ENCODE measurements around the gene SYNM. TPM values are rescaled to one million over a fixed set of nuclear protein-coding genes. Genes with fewer than 3 reads are reported as not detected.
"Not testable (repeated sequence)": the region's sequence is repeated elsewhere in the genome, so short reads cannot be mapped to it uniquely, and the experiment has no call there.

The SYNM gene
- total RNA-seq, 1 experiment from 2014 or later, result 23.7 TPM

- Histone ChIP-seq H3K27me3 (no peaks in the 10 kb centered on the region), H3K4me1 (peaks cover 8% of the 10 kb centered on the region; the same call in 1 of the 2 replicates), H3K9me3 (replicated peaks) (no peaks in the 10 kb centered on the region), H3K4me3 (no peak overlapping the region), H3K27ac (no peak overlapping the region), H3K36me3 (no peaks in the 10 kb centered on the region; the same call in 1 of the 2 replicates)
- no peak for DNase-seq
These were observed 4.7 kb downstream of the SYNM start for GRCh38 chr15:99109555-99110021.

GRCh38 chr15:99110093-99110492, 5.2 kb downstream of the SYNM start:
- DNase-seq, result no peak

DNA sequence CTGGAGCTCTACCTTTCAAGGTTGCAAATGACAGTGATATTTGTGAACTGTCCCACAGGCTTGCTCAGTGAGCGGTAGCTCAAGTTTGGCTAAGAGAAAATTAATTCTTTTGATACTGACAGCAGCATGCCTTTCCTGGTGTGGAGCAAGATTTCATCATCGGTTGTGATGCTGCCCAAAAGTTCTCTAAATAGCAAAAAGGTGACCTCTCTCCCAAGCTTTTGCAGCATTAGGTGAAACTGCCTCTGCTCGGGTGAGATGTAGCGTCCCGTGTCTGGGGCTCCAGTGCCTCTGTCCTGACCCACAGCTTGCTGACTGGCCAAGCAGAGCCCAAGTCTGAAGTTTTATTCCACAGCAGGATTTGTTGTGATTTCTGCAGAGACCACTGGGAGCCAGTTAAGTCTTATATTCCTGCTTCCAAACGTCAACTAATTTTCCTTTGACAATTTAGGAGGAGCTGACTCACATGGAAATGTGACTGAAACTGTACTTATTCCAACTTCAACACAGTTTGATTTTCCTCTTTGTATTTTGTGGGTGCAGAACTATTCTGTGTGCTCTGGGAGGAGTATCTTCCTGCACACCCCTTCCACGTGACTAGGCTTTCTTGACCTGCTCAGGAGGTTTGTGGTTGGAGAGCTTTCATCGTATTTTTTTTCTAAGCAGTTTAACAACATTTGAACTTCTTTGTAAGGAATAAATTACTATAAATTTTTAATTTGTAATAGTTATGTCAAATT, 5.9 kb downstream of the SYNM start:
- Histone ChIP-seq H3K27ac (no peak overlapping the region), H3K9me3 (replicated peaks) (no peaks in the 10 kb centered on the region), H3K4me1 (peaks cover 8% of the 10 kb centered on the region; the same call in 1 of the 2 replicates), H3K4me3 (no peak overlapping the region), H3K27me3 (no peaks in the 10 kb centered on the region), H3K36me3 (peaks cover 8% of the 10 kb centered on the region; the same call in 1 of the 2 replicates)
- DNase-seq, result no peak

More at GRCh38 chr15:99110093-99110492, 5.2 kb downstream of the SYNM start:
- H3K4me3 ChIP-seq, result no peak overlapping the region
- H3K9me3 ChIP-seq (replicated peaks), result no peaks in the 10 kb centered on the region
- peaks cover 8% of the 10 kb centered on the region; the same call in 1 of the 2 replicates for H3K4me1 ChIP-seq
- H3K27me3 ChIP-seq, result no peaks in the 10 kb centered on the region
- H3K27ac ChIP-seq, result no peak overlapping the region
- H3K36me3 ChIP-seq, result peaks cover 3% of the 10 kb centered on the region; the same call in 1 of the 2 replicates

- peaks cover 15% of the 10 kb centered on the region; the same call in 1 of the 2 replicates for H3K36me3 ChIP-seq
- H3K27ac ChIP-seq, DNase-seq: not testable (repeated sequence)
These were observed 6.8 kb downstream of the SYNM start for GRCh38 chr15:99111641-99112040.

GRCh38 chr15:99113547-99114271, 8.8 kb downstream of the SYNM start:
- no peaks in the 10 kb centered on the region for H3K4me1 ChIP-seq
- H3K9me3 ChIP-seq (replicated peaks), result no peaks in the 10 kb centered on the region
- H3K27me3 ChIP-seq, result no peaks in the 10 kb centered on the region
- no peak overlapping the region for H3K27ac ChIP-seq
- H3K4me3 ChIP-seq, result no peak overlapping the region
- DNase-seq, result no peak
- peaks cover 20% of the 10 kb centered on the region; the same call in 1 of the 2 replicates for H3K36me3 ChIP-seq

More at GRCh38 chr15:99111641-99112040, 6.8 kb downstream of the SYNM start:
- not testable (repeated sequence) for H3K4me3 ChIP-seq; H3K4me1 ChIP-seq; H3K9me3 ChIP-seq (replicated peaks); H3K27me3 ChIP-seq

DNA sequence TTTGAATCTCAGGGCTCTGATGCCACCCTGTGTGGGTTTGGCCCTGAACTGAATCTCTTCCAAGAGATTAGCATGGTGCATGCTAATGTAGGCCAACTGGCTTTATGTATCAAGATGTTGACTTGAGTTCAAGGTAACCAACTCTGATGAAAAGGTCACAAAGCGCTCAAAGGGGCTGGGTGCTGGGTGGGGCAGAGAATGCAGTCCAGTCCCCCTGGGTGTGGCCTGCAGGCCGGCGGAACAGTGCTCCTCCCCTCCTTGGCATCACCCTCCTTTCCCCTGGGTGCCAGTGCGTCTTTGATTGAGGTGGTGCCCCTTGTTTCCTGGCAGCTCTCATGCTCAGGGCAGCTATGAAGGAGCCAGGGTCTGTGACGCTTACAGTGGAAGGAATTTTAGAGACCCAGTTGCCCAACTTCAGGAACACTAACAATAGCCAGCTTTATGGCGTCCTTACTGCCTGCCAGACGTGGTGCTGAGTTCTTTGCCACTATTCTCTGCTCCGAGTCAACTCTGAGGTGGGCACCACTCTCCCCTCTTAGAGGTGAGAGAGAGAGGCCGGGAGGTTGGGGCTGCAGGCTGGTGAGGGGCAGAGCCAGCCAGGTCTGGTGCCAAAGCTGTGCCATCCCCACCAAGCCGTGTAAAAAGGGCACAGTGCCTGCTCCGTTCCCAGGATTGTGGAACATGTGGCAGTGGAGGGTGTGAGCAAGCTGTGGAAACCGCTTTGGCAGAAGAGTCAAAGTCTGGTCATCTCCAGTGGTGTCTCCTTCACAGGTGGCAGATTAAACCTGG, 9.8 kb downstream of the SYNM start:
- no peaks in the 10 kb centered on the region for H3K9me3 ChIP-seq (replicated peaks)
- DNase-seq, result no peak
- H3K36me3 ChIP-seq, result peaks cover 24% of the 10 kb centered on the region; the same call in 1 of the 2 replicates
- no peak overlapping the region for H3K4me3 ChIP-seq
- no peak overlapping the region for H3K27ac ChIP-seq
- no peaks in the 10 kb centered on the region for H3K4me1 ChIP-seq
- H3K27me3 ChIP-seq, result no peaks in the 10 kb centered on the region

DNA sequence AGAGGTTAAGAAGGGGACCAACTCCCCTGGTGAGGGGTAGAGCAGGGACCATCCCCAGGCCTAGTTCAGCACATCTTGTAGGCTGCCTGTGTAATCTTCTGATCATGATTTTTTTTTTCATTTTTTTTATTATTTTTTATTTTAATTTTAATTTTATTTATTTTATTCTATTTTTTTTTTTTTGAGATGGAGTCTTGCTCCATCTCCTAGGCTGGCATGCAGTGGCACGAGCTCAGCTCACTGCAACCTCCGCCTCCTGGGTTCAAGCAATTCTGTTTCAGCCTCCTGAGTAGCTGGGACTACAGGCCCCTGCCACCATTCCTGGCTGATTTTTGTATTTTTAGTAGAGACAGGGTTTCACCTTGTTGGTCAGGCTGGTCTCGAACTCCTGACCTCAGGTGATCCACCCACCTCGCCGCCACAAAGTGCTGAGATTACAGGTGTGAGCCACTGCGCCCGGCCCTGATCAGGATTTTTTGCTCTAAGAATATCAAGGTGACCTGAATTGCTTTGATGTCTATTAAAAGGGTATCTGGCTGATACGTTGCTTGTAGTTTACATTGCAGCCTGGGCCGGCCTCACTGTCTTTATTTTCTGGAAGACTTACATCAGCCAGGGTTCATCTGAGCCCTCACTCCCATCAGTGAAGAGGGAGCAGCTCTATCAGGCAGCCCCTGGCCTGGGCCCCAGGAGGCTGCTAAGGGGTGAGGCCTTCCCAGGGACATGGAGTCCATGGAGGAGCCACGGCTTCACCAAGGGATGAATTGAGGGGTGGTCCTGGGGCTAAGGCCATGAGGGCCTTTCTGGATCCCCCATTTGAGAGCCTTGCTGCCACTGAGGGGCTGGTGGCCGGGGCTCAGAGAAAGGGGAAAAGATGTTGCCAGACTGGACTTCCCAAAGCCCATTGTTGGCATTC, 10.7 kb downstream of the SYNM start:
- H3K27me3 ChIP-seq, result no peaks in the 10 kb centered on the region
- no peak for DNase-seq
- H3K27ac ChIP-seq, result no peak overlapping the region
- no peaks in the 10 kb centered on the region for H3K4me1 ChIP-seq
- H3K4me3 ChIP-seq, result no peak overlapping the region
- H3K36me3 ChIP-seq, result peaks cover 24% of the 10 kb centered on the region; the same call in 1 of the 2 replicates
- no peaks in the 10 kb centered on the region for H3K9me3 ChIP-seq (replicated peaks)

- Histone ChIP-seq H3K4me3 (no peak overlapping the region), H3K4me1 (no peaks in the 10 kb centered on the region), H3K9me3 (replicated peaks) (no peaks in the 10 kb centered on the region), H3K36me3 (peaks cover 24% of the 10 kb centered on the region; the same call in 1 of the 2 replicates), H3K27ac (no peak overlapping the region), H3K27me3 (no peaks in the 10 kb centered on the region)
- no peak for DNase-seq
These were observed 12.2 kb downstream of the SYNM start for GRCh38 chr15:99117111-99117510.

DNA sequence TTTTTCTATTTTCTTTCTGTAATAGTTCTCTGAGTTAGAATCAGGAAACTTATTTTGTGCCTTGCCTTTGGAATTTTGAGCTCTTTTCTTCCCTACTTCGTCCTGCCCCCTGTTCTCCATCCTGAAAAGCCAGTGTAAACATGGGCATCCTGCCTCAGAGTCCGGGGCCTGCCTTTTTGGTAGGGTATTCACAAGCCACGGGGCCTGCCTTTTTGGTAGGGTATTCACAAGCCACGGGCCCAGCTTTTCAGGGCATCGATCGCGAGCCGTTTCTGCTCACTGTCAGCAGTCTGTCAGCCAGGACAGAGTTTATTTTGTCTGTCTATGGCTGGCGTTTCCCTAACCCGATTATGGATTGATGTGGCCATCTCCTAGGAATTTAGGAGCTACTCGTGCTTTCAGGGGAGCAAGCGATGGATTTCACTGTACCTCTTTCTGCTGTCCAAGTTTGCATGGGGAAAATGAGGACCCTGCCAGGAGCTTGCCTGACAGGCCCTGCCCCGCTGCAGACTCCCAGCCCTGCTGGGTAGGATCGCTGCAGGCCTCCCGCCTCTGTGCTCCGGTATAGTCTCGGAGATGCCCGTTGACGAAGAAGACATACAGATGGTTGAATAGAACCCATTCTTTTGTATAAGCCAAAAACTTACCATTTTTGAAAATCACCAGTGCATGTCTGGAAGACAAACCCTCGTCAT, 12.8 kb downstream of the SYNM start:
- no peaks in the 10 kb centered on the region; the same call in 1 of the 2 replicates for H3K4me1 ChIP-seq
- no peak overlapping the region for H3K4me3 ChIP-seq
- DNase-seq, result no peak
- no peaks in the 10 kb centered on the region for H3K27me3 ChIP-seq
- H3K27ac ChIP-seq, result no peak overlapping the region
- no peaks in the 10 kb centered on the region for H3K9me3 ChIP-seq (replicated peaks)
- H3K36me3 ChIP-seq, result peaks cover 24% of the 10 kb centered on the region; the same call in 1 of the 2 replicates

DNA sequence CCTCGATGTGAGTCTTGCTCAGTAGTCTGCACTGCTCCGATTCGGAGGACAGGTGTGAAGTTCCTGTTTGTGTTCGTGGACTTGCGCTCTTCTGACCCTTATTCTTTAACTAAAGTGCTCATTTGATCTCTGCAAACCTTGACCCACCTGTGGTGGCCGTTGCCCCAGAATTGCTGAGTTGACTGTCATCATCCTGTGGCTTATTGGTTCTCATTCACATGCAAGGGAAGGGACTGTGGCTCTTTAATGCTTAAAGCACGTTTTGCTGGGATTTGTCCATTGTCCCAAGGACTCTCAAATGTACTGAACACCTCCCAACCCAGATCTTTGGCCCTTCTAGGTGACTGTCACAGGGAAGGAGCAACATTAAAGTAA, 13.4 kb downstream of the SYNM start:
- Histone ChIP-seq H3K36me3 (peaks cover 24% of the 10 kb centered on the region; the same call in 1 of the 2 replicates), H3K4me1 (peaks cover 3% of the 10 kb centered on the region; the same call in 1 of the 2 replicates), H3K27ac (no peak overlapping the region), H3K4me3 (no peak overlapping the region), H3K27me3 (no peaks in the 10 kb centered on the region), H3K9me3 (replicated peaks) (no peaks in the 10 kb centered on the region)
- DNase-seq, result no peak

DNA sequence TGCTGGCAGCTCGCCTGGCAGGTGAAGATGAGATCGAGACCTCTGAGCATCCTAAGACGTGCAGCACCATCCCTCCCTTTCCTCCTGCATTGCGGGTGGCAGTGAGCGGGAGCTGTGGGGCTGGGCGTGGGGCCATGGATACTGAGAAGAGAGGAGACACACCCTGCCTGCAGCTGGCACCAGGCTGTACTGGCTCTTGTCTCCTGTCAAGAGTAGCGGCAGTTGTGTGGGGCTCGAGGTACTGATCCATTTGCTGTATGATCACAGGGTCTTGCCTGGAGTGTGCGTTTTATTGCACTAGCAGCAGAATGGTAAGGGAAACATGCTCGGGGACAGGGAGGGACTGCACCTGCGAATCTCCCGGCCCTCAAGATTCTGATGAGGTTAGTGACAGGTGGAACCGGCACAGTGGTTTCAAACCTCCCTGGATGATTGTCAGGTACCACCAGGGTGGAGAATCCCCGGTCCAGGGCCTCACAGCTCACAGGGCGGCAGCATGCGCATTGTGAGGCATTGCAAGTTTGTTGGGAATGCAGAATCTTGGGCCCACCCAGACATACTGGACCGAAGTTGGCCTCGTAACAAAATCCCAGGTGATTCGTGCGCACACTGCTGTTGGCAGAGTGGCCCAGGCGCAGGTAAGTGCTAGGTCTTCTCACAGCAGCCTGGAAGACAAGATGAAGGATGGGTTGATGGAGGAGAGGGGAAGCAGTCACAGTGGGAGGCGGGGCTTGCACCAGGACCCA, 14.1 kb downstream of the SYNM start:
- H3K9me3 ChIP-seq (replicated peaks), result no peaks in the 10 kb centered on the region
- no peaks in the 10 kb centered on the region for H3K27me3 ChIP-seq

DNA sequence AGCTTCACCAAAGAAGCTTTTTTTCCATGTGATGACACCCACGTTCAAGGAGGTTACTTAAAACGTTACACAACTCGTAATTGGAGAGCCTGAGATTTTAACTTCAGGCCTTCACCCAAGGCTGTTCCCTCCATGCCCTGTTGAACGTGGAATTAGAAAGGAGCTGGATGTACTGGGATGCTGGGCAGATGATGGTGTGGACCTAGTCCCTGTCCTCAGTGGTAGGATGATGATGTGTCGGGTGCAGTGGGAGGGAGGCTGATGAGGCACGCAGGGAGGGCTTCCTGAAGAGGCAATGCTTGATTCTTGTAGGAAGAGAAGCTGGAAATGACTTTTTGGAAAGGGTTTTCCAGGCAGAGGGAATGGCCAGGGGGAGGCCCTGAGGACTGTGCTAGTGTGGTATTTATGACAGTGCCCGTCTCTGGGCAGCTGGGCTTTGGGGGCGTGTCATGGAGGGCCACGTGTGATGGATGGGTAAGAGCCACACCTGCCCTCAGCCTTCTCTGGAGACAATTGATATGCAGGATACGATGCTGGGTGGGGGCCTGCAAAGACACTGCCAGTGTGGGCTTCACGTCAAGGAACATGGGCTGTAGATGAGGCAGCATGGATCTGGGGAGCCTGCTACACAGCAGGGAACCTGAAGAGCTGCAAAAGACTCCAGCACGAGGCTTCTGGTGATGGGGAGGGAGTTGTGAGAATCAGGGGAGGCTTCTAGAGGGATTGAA, 15.3 kb downstream of the SYNM start:
- Histone ChIP-seq H3K4me1 (peaks cover 15% of the 10 kb centered on the region), H3K36me3 (peaks cover 20% of the 10 kb centered on the region; the same call in 1 of the 2 replicates), H3K4me3 (no peak overlapping the region), H3K27me3 (no peaks in the 10 kb centered on the region), H3K27ac (no peak overlapping the region), H3K9me3 (replicated peaks) (no peaks in the 10 kb centered on the region)
- DNase-seq, result no peak

More for the DNA sequence above, 14.1 kb downstream of the SYNM start:
- Histone ChIP-seq H3K36me3 (peaks cover 24% of the 10 kb centered on the region; the same call in 1 of the 2 replicates), H3K4me1 (peaks cover 3% of the 10 kb centered on the region; the same call in 1 of the 2 replicates), H3K27ac (no peak overlapping the region), H3K4me3 (no peak overlapping the region)
- no peak for DNase-seq
